GM12878 (cell line): ENCODE measurements around the gene OSMR. TPM values are rescaled to one million over a fixed set of nuclear protein-coding genes. Genes with fewer than 3 reads are reported as not detected.

Experiments
- ATAC-seq: fragments of 200-7000 bp; cut with Tn5 transposase; 3 replicates; pipeline ENCODE4 v1.9.1; 2020; ENCODE audit warnings: mild to moderate bottlenecking, moderate library complexity
- BruUV-seq: library from RNA; stranded (reverse); fragments of 400-500 nt; replicated peaks from 2 replicates; lab custom pipeline; 2021; lab: Mats Ljungman, UMichigan
- CTCF ChIA-PET: fragments of 300-600 bp; sonication (Branson Sonifier 250); formaldehyde crosslinking; extraction: SDS; loops from one replicate; lab custom pipeline; 2021; ENCODE audit warnings: inconsistent platforms; lab: Yijun Ruan, JAX
- POLR2A ChIA-PET: fragments of 350-600 bp; formaldehyde crosslinking; extraction: SDS; loops from one replicate; lab custom pipeline; 2021; ENCODE audit warnings: inconsistent platforms; lab: Charles Lee
- RAD21 ChIA-PET: fragments of 300-600 bp; sonication (Branson Sonifier 250); formaldehyde crosslinking; loops from one replicate; lab custom pipeline; 2023; ENCODE audit warnings: antibody characterized with exemption; ENCODE audit not compliant: unreplicated experiment; lab: Charles Lee
- SMC1A ChIA-PET: fragments of 300-600 bp; sonication (Branson Sonifier 250); formaldehyde crosslinking; loops from one replicate; lab custom pipeline; 2023; ENCODE audit not compliant: unreplicated experiment, uncharacterized antibody; lab: Charles Lee
- DNase-seq: peaks from one replicate; pipeline ENCODE4 v3.0.0-alpha.2; 2011; ENCODE audit warnings: low read depth, low spot score
- FAIRE-seq: peaks from 3 replicates; lab custom pipeline; 2011; peaks lifted over from hg19 to GRCh38; lab: Jason Lieb, UNC
- H2AFZ ChIP-seq: 2 replicates; pipeline ENCODE4 v1.6.0; 2011; ENCODE audit warnings: low read depth, low read length, control low read depth; ENCODE audit not compliant: control insufficient read depth
- H3K27ac ChIP-seq: 2 replicates; pipeline ENCODE4 v1.5.1; 2011; ENCODE audit warnings: control low read depth; ENCODE audit not compliant: control insufficient read depth, insufficient read depth
- H3K27me3 ChIP-seq, 2 experiments: replicated peaks in 1 of 2; 2 replicates each; pipeline versions ENCODE4 v1.6.0 to v1.6.1; 2011; ENCODE audit warnings: low read length in 1 of 2; ENCODE audit not compliant: control insufficient read depth in 2 of 2, insufficient read depth in 2 of 2
- H3K36me3 ChIP-seq, 2 experiments: 2 replicates each; pipeline ENCODE4 v1.5.1; 2011; ENCODE audit warnings: low read length in 1 of 2; ENCODE audit not compliant: control insufficient read depth in 2 of 2, insufficient read depth in 2 of 2
- H3K4me1 ChIP-seq: 2 replicates; pipeline ENCODE4 v1.6.1; 2011; ENCODE audit warnings: mild to moderate bottlenecking, low read length, moderate library complexity, mixed read lengths; ENCODE audit not compliant: control insufficient read depth, insufficient read depth
- H3K4me2 ChIP-seq: 2 replicates; pipeline ENCODE4 v1.6.0; 2011; ENCODE audit warnings: control low read depth; ENCODE audit not compliant: control insufficient read depth, insufficient read depth
- H3K4me3 ChIP-seq: fragments of 200-600 bp; sonication (generic); 2 replicates; pipeline ENCODE4 v1.5.1; 2016
- H3K79me2 ChIP-seq: 2 replicates; pipeline ENCODE4 v1.6.0; 2011; ENCODE audit warnings: low read length; ENCODE audit not compliant: control insufficient read depth, insufficient read depth
- H3K9ac ChIP-seq: 2 replicates; pipeline ENCODE4 v1.8.0; 2011; ENCODE audit warnings: low read length, control low read depth, mixed read lengths; ENCODE audit not compliant: control insufficient read depth, insufficient read depth
- H3K9me3 ChIP-seq: replicated peaks from 3 replicates; pipeline ENCODE4 v1.5.1; 2011; ENCODE audit warnings: mild to moderate bottlenecking, low read length; ENCODE audit not compliant: control insufficient read depth, insufficient read depth
- H4K20me1 ChIP-seq: 2 replicates; pipeline ENCODE4 v1.6.0; 2011; ENCODE audit not compliant: control insufficient read depth, insufficient read depth
- ELK1 ChIP-seq: IDR thresholded peaks from 2 replicates; pipeline ENCODE4 v1.6.1; 2012; ENCODE audit warnings: low read depth, low read length, improper control_type of control experiment
- FOXM1 ChIP-seq: IDR thresholded peaks from 2 replicates; pipeline ENCODE4 v1.6.1; 2012; ENCODE audit warnings: low read depth, mild to moderate bottlenecking, inconsistent platforms, low read length, moderate library complexity
- HDGF ChIP-seq: fragments of 450-650 bp; IDR thresholded peaks from 2 replicates; pipeline ENCODE4 v1.6.1; 2016; ENCODE audit warnings: antibody characterized with exemption
- IKZF2 ChIP-seq, 2 experiments: fragments of 450-650 bp; IDR thresholded peaks; 2 replicates each; pipeline ENCODE4 v1.6.1; 2017; ENCODE audit warnings: mild to moderate bottlenecking in 2 of 2, moderate library complexity in 2 of 2
- MTA3 ChIP-seq: IDR thresholded peaks from 2 replicates; pipeline ENCODE4 v1.6.1; 2012; ENCODE audit warnings: low read length, inconsistent platforms, borderline replicate concordance
- NFYA ChIP-seq: IDR thresholded peaks from 2 replicates; pipeline ENCODE4 v1.6.1; 2011; ENCODE audit warnings: low read depth, mild to moderate bottlenecking, low read length, improper control_type of control experiment, borderline replicate concordance
- SMAD1 ChIP-seq: fragments of 450-650 bp; IDR thresholded peaks from 2 replicates; pipeline ENCODE4 v1.6.1; 2018; ENCODE audit warnings: mild to moderate bottlenecking, low read depth; ENCODE audit not compliant: partially characterized antibody
- SREBF1 ChIP-seq: IDR thresholded peaks from 2 replicates; pipeline ENCODE4 v1.6.1; 2012; ENCODE audit warnings: mild to moderate bottlenecking, low read length
- SUZ12 ChIP-seq: fragments of 200-600 bp; sonication (generic); IDR thresholded peaks from one replicate; pipeline ENCODE4 v1.6.1; 2018; ENCODE audit warnings: antibody characterized with exemption, mild to moderate bottlenecking; ENCODE audit not compliant: unreplicated experiment
- TAF1 ChIP-seq: IDR thresholded peaks from 2 replicates; pipeline ENCODE4 v1.6.1; 2011; ENCODE audit warnings: mild to moderate bottlenecking, low read depth, low read length, borderline replicate concordance
- ZNF687 ChIP-seq: fragments of 450-650 bp; IDR thresholded peaks from 2 replicates; pipeline ENCODE4 v1.6.1; 2017; ENCODE audit warnings: mild to moderate bottlenecking, moderate library complexity
- ZZZ3 ChIP-seq: IDR thresholded peaks from 2 replicates; pipeline ENCODE4 v1.6.1; 2011; ENCODE audit warnings: low read depth; ENCODE audit not compliant: control insufficient read depth, insufficient read length
- WGBS: methylation state at CpG from one replicate; pipeline ENCODE4 v1.1.6; 2016; ENCODE audit warnings: low lambda C conversion rate; ENCODE audit not compliant: insufficient replicate concordance, insufficient coverage; ENCODE audit errors: missing lambda C conversion rate; 5-methylcytosine and 5-hydroxymethylcytosine counted together
- in situ Hi-C: fragments of 300-500 bp; cut with MboI; formaldehyde crosslinking; loops from 9 replicates; pipeline ENCODE4 v1.14.3; 2018; ENCODE audit warnings: mixed read lengths
- intact Hi-C: fragments of 100-400 bp; cut with micrococcal nuclease; formaldehyde crosslinking; loops from one replicate; pipeline ENCODE4 v1.14.2; 2022; ENCODE audit not compliant: unreplicated experiment
- polyA plus RNA-seq, 11 experiments: library from polyadenylated mRNA; depleted of rRNA in 4 of 11; unstranded in 6 of 11; stranded (reverse) in 5 of 11; fragments of >200 nt; fragmentation: Nextera tagmentation in 4 of 11; fragmentation: Illumina TruSeq in 1 of 11; extraction: Ambion mirVana in 4 of 11; extraction: Trizol in 1 of 11; gene quantifications; 1 replicate in 1 of 11; 2 replicates in 10 of 11; pipeline versions ENCODE4 v1.2.1 to v1.2.3, GENCODE V29; 2011 to 2016; ENCODE audit warnings: inconsistent platforms in 2 of 11, missing spikeins in 2 of 11, low read depth in 1 of 11
- total RNA-seq, 4 experiments: library from RNA; depleted of rRNA in 3 of 4; stranded (reverse); fragments of >200 nt in 3 of 4; fragmentation: Illumina TruSeq in 1 of 4; extraction: Trizol in 1 of 4; gene quantifications; 2 replicates each; pipeline versions ENCODE4 v1.2.1 to v1.2.3, GENCODE V29; 2013 to 2021
- TF ChIP-seq, protein P1 (sequence below): fragments of 450-650 bp; IDR thresholded peaks from 2 replicates; pipeline ENCODE4 v1.6.1; 2017; ENCODE audit warnings: mild to moderate bottlenecking
- TF ChIP-seq, protein P2 (sequence below), 3 experiments: IDR thresholded peaks in 2 of 3; conservative IDR thresholded peaks in 1 of 3; 2 replicates each; pipeline ENCODE4 v1.5.1; 2011; ENCODE audit warnings: low read depth in 3 of 3, low read length in 3 of 3, mild to moderate bottlenecking in 3 of 3, control low read depth in 2 of 3, moderate library complexity in 2 of 3, inconsistent platforms in 1 of 3, mixed read lengths in 1 of 3; ENCODE audit not compliant: control insufficient read depth in 2 of 3, insufficient read depth in 1 of 3; ENCODE audit errors: extremely low read depth in 1 of 3

Gene OSMR
- total and polyA plus RNA-seq, 10 of the 15 experiments (the other 5 are each of a cell fraction or from before 2014, with no cell fraction given), result 0.03 to 0.05 TPM; not detected in 8

GRCh38 chr5:38940230-38940858, 94.5 kb downstream of the OSMR start:
- intact Hi-C loops, result no loop called here
- Histone ChIP-seq H3K36me3 (peaks cover 3 to 11% of the 10 kb centered on the region in 2 experiments), H3K9me3 (no peaks in the 10 kb centered on the region), H3K79me2 (no peaks in the 10 kb centered on the region), H4K20me1 (no peaks in the 10 kb centered on the region), H3K27ac (no peak overlapping the region), H3K4me2 (no peak overlapping the region), H2AFZ (no peak overlapping the region), H3K4me1 (no peaks in the 10 kb centered on the region), H3K4me3 (no peak overlapping the region), H3K27me3 (no peaks in the 10 kb centered on the region), H3K9ac (no peak overlapping the region)
- FAIRE-seq (no peak), ATAC-seq (no peak), DNase-seq (no peak)
- ChIA-PET SMC1A (no interaction called here), RAD21 (no interaction called here), POLR2A (no interaction called here), CTCF (no interaction called here)
- in situ Hi-C loops, result no loop called here
- BruUV-seq, result no TSS peak
- WGBS, result 21% methylated on average over 2 of the region's 2 CpGs
- no peak for TF ChIP-seq NFYA
- TF ChIP-seq TAF1, result no peak
- TF ChIP-seq SREBF1, result no peak
- TF ChIP-seq, protein P1, sequence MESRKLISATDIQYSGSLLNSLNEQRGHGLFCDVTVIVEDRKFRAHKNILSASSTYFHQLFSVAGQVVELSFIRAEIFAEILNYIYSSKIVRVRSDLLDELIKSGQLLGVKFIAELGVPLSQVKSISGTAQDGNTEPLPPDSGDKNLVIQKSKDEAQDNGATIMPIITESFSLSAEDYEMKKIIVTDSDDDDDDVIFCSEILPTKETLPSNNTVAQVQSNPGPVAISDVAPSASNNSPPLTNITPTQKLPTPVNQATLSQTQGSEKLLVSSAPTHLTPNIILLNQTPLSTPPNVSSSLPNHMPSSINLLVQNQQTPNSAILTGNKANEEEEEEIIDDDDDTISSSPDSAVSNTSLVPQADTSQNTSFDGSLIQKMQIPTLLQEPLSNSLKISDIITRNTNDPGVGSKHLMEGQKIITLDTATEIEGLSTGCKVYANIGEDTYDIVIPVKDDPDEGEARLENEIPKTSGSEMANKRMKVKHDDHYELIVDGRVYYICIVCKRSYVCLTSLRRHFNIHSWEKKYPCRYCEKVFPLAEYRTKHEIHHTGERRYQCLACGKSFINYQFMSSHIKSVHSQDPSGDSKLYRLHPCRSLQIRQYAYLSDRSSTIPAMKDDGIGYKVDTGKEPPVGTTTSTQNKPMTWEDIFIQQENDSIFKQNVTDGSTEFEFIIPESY, result no peak
- no peak for TF ChIP-seq ELK1
- TF ChIP-seq MTA3, result no peak
- no peak for TF ChIP-seq HDGF
- TF ChIP-seq ZZZ3, result no peak
- no peak for TF ChIP-seq ZNF687
- TF ChIP-seq SUZ12, result no peak
- no peak for TF ChIP-seq FOXM1
- no peak for TF ChIP-seq SMAD1
- TF ChIP-seq, protein P2, sequence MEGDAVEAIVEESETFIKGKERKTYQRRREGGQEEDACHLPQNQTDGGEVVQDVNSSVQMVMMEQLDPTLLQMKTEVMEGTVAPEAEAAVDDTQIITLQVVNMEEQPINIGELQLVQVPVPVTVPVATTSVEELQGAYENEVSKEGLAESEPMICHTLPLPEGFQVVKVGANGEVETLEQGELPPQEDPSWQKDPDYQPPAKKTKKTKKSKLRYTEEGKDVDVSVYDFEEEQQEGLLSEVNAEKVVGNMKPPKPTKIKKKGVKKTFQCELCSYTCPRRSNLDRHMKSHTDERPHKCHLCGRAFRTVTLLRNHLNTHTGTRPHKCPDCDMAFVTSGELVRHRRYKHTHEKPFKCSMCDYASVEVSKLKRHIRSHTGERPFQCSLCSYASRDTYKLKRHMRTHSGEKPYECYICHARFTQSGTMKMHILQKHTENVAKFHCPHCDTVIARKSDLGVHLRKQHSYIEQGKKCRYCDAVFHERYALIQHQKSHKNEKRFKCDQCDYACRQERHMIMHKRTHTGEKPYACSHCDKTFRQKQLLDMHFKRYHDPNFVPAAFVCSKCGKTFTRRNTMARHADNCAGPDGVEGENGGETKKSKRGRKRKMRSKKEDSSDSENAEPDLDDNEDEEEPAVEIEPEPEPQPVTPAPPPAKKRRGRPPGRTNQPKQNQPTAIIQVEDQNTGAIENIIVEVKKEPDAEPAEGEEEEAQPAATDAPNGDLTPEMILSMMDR (IDR thresholded peaks at IDR 0.05 in 2 of 3, conservative IDR thresholded peaks at IDR 0.05 in 1 of 3; ENCODE audit: control insufficient read depth in 2 of 3, extremely low read depth in 1 of 3, insufficient read depth in 1 of 3, low read depth in 3 of 3, low read length in 3 of 3), result no peak
- TF ChIP-seq IKZF2 (IDR thresholded peaks at IDR 0.05), result no peak
